NCI-H345 (cell line): ENCODE data around the gene TMEM222.
A peak's percentile ranks its signal among the peaks of the same experiment; 100 is the strongest.
"Not testable (repeated sequence)": the region's sequence is repeated elsewhere in the genome, so short reads cannot be mapped to it uniquely, and the experiment has no call there.

Experiments
- DNase-seq: peaks from one replicate; lab custom pipeline; 2025; lab: John Stamatoyannopoulos, UW

TMEM222 gene

GRCh38 chr1:27380766-27381733, 59.1 kb downstream of the TMEM222 start:
- no peak for DNase-seq

GRCh38 chr1:27381969-27382762, 60.2 kb downstream of the TMEM222 start:
- DNase-seq = no peak

- peak; percentile 49 for DNase-seq
Observed at GRCh38 chr1:27383039-27383605, 61.2 kb downstream of the TMEM222 start, which contains the start of gene CD164L2. TSS of gene CD164L2 (minus strand) at chr1:27383333. CDS start at chr1:27383239, 94 bp downstream.

GRCh38 chr1:27383661-27384060, 61.7 kb downstream of the TMEM222 start:
- no peak for DNase-seq

GRCh38 chr1:27384797-27385196, 62.8 kb downstream of the TMEM222 start:
- DNase-seq = not testable (repeated sequence)
